Stimulated activated naive B cell treated with anti-CD40 and anti-IgM and Interleukin-4, amounts not matched to agents 10 μg/mL and 1 μg/mL and 100 μg/mL, for 72 hours (primary cell): ENCODE measurements around the gene TTYH1.
A peak's percentile ranks its signal among the peaks of the same experiment; 100 is the strongest.

Experiments
- ATAC-seq, 2 donors: fragments of 150-1000 bp; cut with Tn5 transposase; replicated peaks; 2 replicates each; pipeline ENCODE4 v1.10.0; 2021; ENCODE audit warnings: moderate library complexity in 1 of 2
- DNase-seq: peaks from one replicate; pipeline ENCODE4 v3.0.0; 2021
- H3K27ac Mint-ChIP-seq: one replicate; pipeline ENCODE4 v1.8.0; 2022; ENCODE audit warnings: mild to moderate bottlenecking, mixed read lengths
- H3K27me3 Mint-ChIP-seq, 2 donors: one replicate each; pipeline ENCODE4 v1.8.0; 2022; ENCODE audit warnings: mixed read lengths in 2 of 2
- H3K36me3 Mint-ChIP-seq, 2 donors: one replicate each; pipeline ENCODE4 v1.8.0; 2022; ENCODE audit warnings: mixed read lengths in 2 of 2, mild to moderate bottlenecking in 1 of 2
- H3K4me1 Mint-ChIP-seq, 2 donors: one replicate each; pipeline ENCODE4 v1.8.0; 2022; ENCODE audit warnings: mixed read lengths in 2 of 2, mild to moderate bottlenecking in 1 of 2
- H3K4me3 Mint-ChIP-seq, 2 donors: one replicate each; pipeline ENCODE4 v1.8.0; 2022; ENCODE audit warnings: mild to moderate bottlenecking in 2 of 2, mixed read lengths in 2 of 2, moderate library complexity in 1 of 2
- H3K9me3 Mint-ChIP-seq, 2 donors: one replicate each; pipeline ENCODE4 v1.8.0; 2022; ENCODE audit warnings: mixed read lengths in 2 of 2, mild to moderate bottlenecking in 1 of 2

TTYH1 gene

GRCh38 chr19:54383330-54383729 lies 31.9 kb upstream of the TTYH1 start:
- no peak for DNase-seq
- Mint-ChIP-seq H3K36me3 (peaks cover 4 to 7% of the 10 kb centered on the region in 2 donors), H3K27ac (peak overlapping the region; percentile 47), H3K27me3 (peaks cover 8 to 9% of the 10 kb centered on the region in 2 donors), H3K4me3 (no peak overlapping the region), H3K9me3 (peaks cover 5 to 11% of the 10 kb centered on the region in 2 donors), H3K4me1 (peaks cover 24 to 55% of the 10 kb centered on the region in 2 donors)
- ATAC-seq, result no peak

- DNase-seq, result no peak
These were observed 27.1 kb upstream of the TTYH1 start for GRCh38 chr19:54387991-54388801.

GRCh38 chr19:54388802-54389139 lies 26.5 kb upstream of the TTYH1 start:
- no peak for DNase-seq
- no peaks in the 10 kb centered on the region for H3K36me3 Mint-ChIP-seq
- H3K4me1 Mint-ChIP-seq, result peaks cover 32 to 55% of the 10 kb centered on the region in 2 donors
- peaks cover 8 to 13% of the 10 kb centered on the region in 2 donors for H3K27me3 Mint-ChIP-seq
- peak; percentile 69 to 75 for ATAC-seq
- peak overlapping the region; percentile 48 for H3K27ac Mint-ChIP-seq
- peak overlapping the region; percentile 78 to 82 for H3K4me3 Mint-ChIP-seq
- H3K9me3 Mint-ChIP-seq, result no peaks in the 10 kb centered on the region

More at GRCh38 chr19:54387991-54388801, 27.1 kb upstream of the TTYH1 start:
- Mint-ChIP-seq H3K4me1 (peaks cover 34 to 59% of the 10 kb centered on the region in 2 donors), H3K36me3 (peaks cover 0 to 1% of the 10 kb centered on the region in 2 donors), H3K4me3 (peak overlapping the region; percentile 78 to 82), H3K27me3 (peaks cover 8 to 11% of the 10 kb centered on the region in 2 donors), H3K9me3 (peaks cover 0 to 3% of the 10 kb centered on the region in 2 donors), H3K27ac (peak overlapping the region; percentile 48)
- ATAC-seq, result peak; percentile 60 to 62

- Mint-ChIP-seq H3K4me3 (no peak overlapping the region), H3K36me3 (no peaks in the 10 kb centered on the region), H3K27ac (no peak overlapping the region), H3K4me1 (peaks cover 36 to 61% of the 10 kb centered on the region in 2 donors), H3K27me3 (peaks cover 8 to 13% of the 10 kb centered on the region in 2 donors), H3K9me3 (no peaks in the 10 kb centered on the region)
- ATAC-seq (peak; percentile 50 to 55), DNase-seq (no peak)
These were observed 25.7 kb upstream of the TTYH1 start for GRCh38 chr19:54389553-54389952.

GRCh38 chr19:54390942-54391577 lies 24.2 kb upstream of the TTYH1 start:
- Mint-ChIP-seq H3K27ac (peak overlapping the region; percentile 88), H3K4me1 (peaks cover 29 to 53% of the 10 kb centered on the region in 2 donors), H3K36me3 (no peaks in the 10 kb centered on the region), H3K27me3 (peaks cover 3 to 4% of the 10 kb centered on the region in 2 donors), H3K4me3 (peak overlapping the region in 1 of 2 donors; percentile 50), H3K9me3 (no peaks in the 10 kb centered on the region)
- DNase-seq (no peak), ATAC-seq (peak in 1 of 2 donors; percentile 38)

- H3K27ac Mint-ChIP-seq, result no peak overlapping the region
- peaks cover 29 to 53% of the 10 kb centered on the region in 2 donors for H3K4me1 Mint-ChIP-seq
- no peaks in the 10 kb centered on the region for H3K9me3 Mint-ChIP-seq
- peaks cover 4 to 8% of the 10 kb centered on the region in 2 donors for H3K27me3 Mint-ChIP-seq
- H3K4me3 Mint-ChIP-seq, result no peak overlapping the region
- ATAC-seq, result no peak
- H3K36me3 Mint-ChIP-seq, result no peaks in the 10 kb centered on the region
- no peak for DNase-seq
These were observed 23.6 kb upstream of the TTYH1 start for GRCh38 chr19:54391589-54392061.

GRCh38 chr19:54392105-54392504 lies 23.2 kb upstream of the TTYH1 start:
- Mint-ChIP-seq H3K27me3 (peaks cover 4 to 10% of the 10 kb centered on the region in 2 donors), H3K9me3 (no peaks in the 10 kb centered on the region), H3K4me1 (peaks cover 29 to 48% of the 10 kb centered on the region in 2 donors), H3K27ac (no peak overlapping the region), H3K4me3 (no peak overlapping the region), H3K36me3 (no peaks in the 10 kb centered on the region)
- DNase-seq (no peak), ATAC-seq (no peak)

- ATAC-seq (no peak), DNase-seq (no peak)
- no peak overlapping the region for H3K27ac Mint-ChIP-seq
- no peaks in the 10 kb centered on the region for H3K36me3 Mint-ChIP-seq
- H3K27me3 Mint-ChIP-seq, result peaks cover 9 to 10% of the 10 kb centered on the region in 2 donors
- H3K4me1 Mint-ChIP-seq, result peaks cover 25 to 36% of the 10 kb centered on the region in 2 donors
- H3K9me3 Mint-ChIP-seq, result no peaks in the 10 kb centered on the region
- H3K4me3 Mint-ChIP-seq, result no peak overlapping the region
These were observed 21.9 kb upstream of the TTYH1 start for GRCh38 chr19:54393381-54393780.

- H3K27ac Mint-ChIP-seq, result no peak overlapping the region
- no peak for DNase-seq
- peaks cover 10 to 13% of the 10 kb centered on the region in 2 donors for H3K4me1 Mint-ChIP-seq
- H3K4me3 Mint-ChIP-seq, result no peak overlapping the region
- H3K9me3 Mint-ChIP-seq, result no peaks in the 10 kb centered on the region
- H3K27me3 Mint-ChIP-seq, result peaks cover 10 to 13% of the 10 kb centered on the region in 2 donors
- H3K36me3 Mint-ChIP-seq, result no peaks in the 10 kb centered on the region
- peak in 1 of 2 donors; percentile 60 for ATAC-seq
These were observed 19.6 kb upstream of the TTYH1 start for GRCh38 chr19:54395685-54396084.

GRCh38 chr19:54399189-54399588 lies 16.1 kb upstream of the TTYH1 start:
- ATAC-seq (no peak), DNase-seq (no peak)
- Mint-ChIP-seq H3K27me3 (peaks cover 25% of the 10 kb centered on the region in 2 donors), H3K4me1 (peaks cover 2 to 3% of the 10 kb centered on the region in 2 donors), H3K27ac (no peak overlapping the region), H3K4me3 (no peak overlapping the region), H3K36me3 (no peaks in the 10 kb centered on the region), H3K9me3 (no peaks in the 10 kb centered on the region)

GRCh38 chr19:54400913-54401312 lies 14.4 kb upstream of the TTYH1 start:
- Mint-ChIP-seq H3K4me1 (no peaks in the 10 kb centered on the region), H3K4me3 (no peak overlapping the region), H3K27me3 (peaks cover 25 to 40% of the 10 kb centered on the region in 2 donors), H3K27ac (no peak overlapping the region), H3K9me3 (no peaks in the 10 kb centered on the region), H3K36me3 (no peaks in the 10 kb centered on the region)
- DNase-seq (no peak), ATAC-seq (no peak)

- Mint-ChIP-seq H3K27ac (no peak overlapping the region), H3K4me1 (no peaks in the 10 kb centered on the region), H3K27me3 (peaks cover 23 to 33% of the 10 kb centered on the region in 2 donors), H3K4me3 (no peak overlapping the region), H3K9me3 (peaks cover 0 to under 1% of the 10 kb centered on the region in 2 donors), H3K36me3 (peaks cover 0 to under 1% of the 10 kb centered on the region in 2 donors)
- DNase-seq (no peak), ATAC-seq (no peak)
These were observed 12.2 kb upstream of the TTYH1 start for GRCh38 chr19:54403054-54403453.

GRCh38 chr19:54405628-54406027 lies 9.6 kb upstream of the TTYH1 start:
- no peak for ATAC-seq
- DNase-seq, result no peak
- peaks cover 2 to 4% of the 10 kb centered on the region in 2 donors for H3K9me3 Mint-ChIP-seq
- no peak overlapping the region for H3K4me3 Mint-ChIP-seq
- peaks cover 20 to 34% of the 10 kb centered on the region in 2 donors for H3K27me3 Mint-ChIP-seq
- no peaks in the 10 kb centered on the region for H3K4me1 Mint-ChIP-seq
- no peak overlapping the region for H3K27ac Mint-ChIP-seq
- H3K36me3 Mint-ChIP-seq, result peaks cover 0 to 4% of the 10 kb centered on the region in 2 donors

GRCh38 chr19:54407780-54408179 lies 7.5 kb upstream of the TTYH1 start:
- Mint-ChIP-seq H3K4me1 (no peaks in the 10 kb centered on the region), H3K27me3 (peaks cover 26 to 41% of the 10 kb centered on the region in 2 donors), H3K9me3 (peaks cover 2 to 4% of the 10 kb centered on the region in 2 donors), H3K4me3 (no peak overlapping the region), H3K27ac (no peak overlapping the region), H3K36me3 (peaks cover 0 to 4% of the 10 kb centered on the region in 2 donors)
- ATAC-seq, result no peak
- no peak for DNase-seq
